ENCODE results near the gene MRPS23. TPM values are rescaled to one million over a fixed set of nuclear protein-coding genes. Genes with fewer than 3 reads are reported as not detected.

MRPS23 gene
- total RNA-seq, 1 donor from 2014 or later, result 27.0 TPM

GRCh38 chr17:57862694-57863667, 13.1 kb upstream of the MRPS23 start:
- peak overlapping the region; percentile 35 for H3K4me3 ChIP-seq (ENCODE audit: low read depth, low read length)
- TF ChIP-seq CTCF (conservative IDR thresholded peaks at IDR 0.05; ENCODE audit: low read depth, low read length), result no peak
- DNase-seq (ENCODE audit: low read depth), result no peak

GRCh38 chr17:57861790-57862693, 12.2 kb upstream of the MRPS23 start:
- H3K4me3 ChIP-seq (ENCODE audit: low read depth, low read length), result peak overlapping the region; percentile 35
- TF ChIP-seq CTCF (conservative IDR thresholded peaks at IDR 0.05; ENCODE audit: low read depth, low read length), result no peak
- DNase-seq (ENCODE audit: low read depth), result no peak

- peak overlapping the region; percentile 35 for H3K4me3 ChIP-seq (ENCODE audit: low read depth, low read length)
- TF ChIP-seq CTCF (conservative IDR thresholded peaks at IDR 0.05; ENCODE audit: low read depth, low read length), result no peak
- DNase-seq (ENCODE audit: low read depth), result no peak
Observed at GRCh38 chr17:57861000-57861789, 11.4 kb upstream of the MRPS23 start.

GRCh38 chr17:57860414-57860999, 10.7 kb upstream of the MRPS23 start:
- no peak overlapping the region for H3K4me3 ChIP-seq (ENCODE audit: low read depth, low read length)
- TF ChIP-seq CTCF (conservative IDR thresholded peaks at IDR 0.05; ENCODE audit: low read depth, low read length), result no peak
- no peak for DNase-seq (ENCODE audit: low read depth)

GRCh38 chr17:57859601-57860413, 10.0 kb upstream of the MRPS23 start:
- no peak overlapping the region for H3K4me3 ChIP-seq (ENCODE audit: low read depth, low read length)
- no peak for TF ChIP-seq CTCF (conservative IDR thresholded peaks at IDR 0.05; ENCODE audit: low read depth, low read length)
- no peak for DNase-seq (ENCODE audit: low read depth)

Data from epithelial cell of proximal tubule (primary cell).